Natural killer cell (primary cell): Measurements from ENCODE around the gene RNF151. TPM values are rescaled to one million over a fixed set of nuclear protein-coding genes. Genes with fewer than 3 reads are reported as not detected.

ENCODE experiments used
- ATAC-seq, 3 donors: fragments of 150-1000 bp in 2 of 3; fragments of 200-7000 bp in 1 of 3; cut with Tn5 transposase; 1 replicate in 1 of 3; 2 replicates in 2 of 3; pipeline ENCODE4 v1.10.0; 2021; ENCODE audit warnings: mild to moderate bottlenecking in 2 of 3, moderate library complexity in 2 of 3
- DNase-seq, 2 donors: peaks; one replicate each; pipeline versions ENCODE4 v3.0.0 to v3.0.0-alpha.2; 2013 to 2021; ENCODE audit warnings: mixed read lengths in 1 of 2
- H3K27ac ChIP-seq: one replicate; pipeline ENCODE4 v1.5.1; 2013; ENCODE audit warnings: mild to moderate bottlenecking, low read length
- H3K27me3 ChIP-seq: one replicate; pipeline ENCODE4 v1.6.1; 2013; ENCODE audit warnings: low read length; ENCODE audit not compliant: control insufficient read depth, insufficient read depth
- H3K36me3 ChIP-seq: one replicate; pipeline ENCODE4 v1.6.1; 2013; ENCODE audit warnings: low read length; ENCODE audit not compliant: control insufficient read depth, insufficient read depth
- H3K4me1 ChIP-seq: one replicate; pipeline ENCODE4 v1.6.1; 2013; ENCODE audit warnings: low read length; ENCODE audit not compliant: control insufficient read depth, insufficient read depth
- H3K4me3 ChIP-seq: one replicate; pipeline ENCODE4 v1.5.1; 2013; ENCODE audit warnings: low read length
- H3K9me3 ChIP-seq: one replicate; pipeline ENCODE4 v1.6.1; 2013; ENCODE audit warnings: low read length; ENCODE audit not compliant: control insufficient read depth, insufficient read depth
- H3K27ac Mint-ChIP-seq, 2 donors: one replicate each; pipeline ENCODE4 v1.8.0; 2022; ENCODE audit warnings: mild to moderate bottlenecking in 2 of 2, mixed read lengths in 2 of 2, moderate library complexity in 1 of 2
- H3K27me3 Mint-ChIP-seq, 2 donors: one replicate each; pipeline ENCODE4 v1.8.0; 2022; ENCODE audit warnings: low read depth in 2 of 2, mixed read lengths in 2 of 2
- H3K36me3 Mint-ChIP-seq: one replicate; pipeline ENCODE4 v1.8.0; 2022; ENCODE audit warnings: mixed read lengths
- H3K4me1 Mint-ChIP-seq, 2 donors: one replicate each; pipeline ENCODE4 v1.8.0; 2022; ENCODE audit warnings: mixed read lengths in 2 of 2
- H3K4me3 Mint-ChIP-seq: one replicate; pipeline ENCODE4 v1.8.0; 2022; ENCODE audit warnings: mild to moderate bottlenecking, moderate library complexity, mixed read lengths
- H3K9me3 Mint-ChIP-seq, 2 donors: one replicate each; pipeline ENCODE4 v1.8.0; 2022; ENCODE audit warnings: mixed read lengths in 2 of 2
- CTCF ChIP-seq: fragments of 200-600 bp; IDR thresholded peaks from one replicate; pipeline ENCODE4 v1.8.0; 2022; ENCODE audit warnings: antibody characterized with exemption
- WGBS: methylation state at CpG from one replicate; pipeline ENCODE4 v1.1.7; 2013; ENCODE audit warnings: missing lambda C conversion rate; ENCODE audit not compliant: insufficient coverage; 5-methylcytosine and 5-hydroxymethylcytosine counted together
- intact Hi-C: fragments of 100-400 bp; cut with micrococcal nuclease; formaldehyde crosslinking; loops from one replicate; pipeline ENCODE4 v1.14.2; 2022
- total RNA-seq, 4 donors: library from RNA; stranded (reverse); fragments of 120-200 nt in 1 of 4; gene quantifications; one replicate each; pipeline versions ENCODE4 v1.2.3 to v1.2.4, GENCODE V29; 2013 to 2022

RNF151 gene
- total RNA-seq, 3 donors from 2014 or later (not counting 1 experiment from before 2014, with no cell fraction given), result not detected

- no peaks in the 10 kb centered on the region for H3K9me3 Mint-ChIP-seq
- no peaks in the 10 kb centered on the region for H3K36me3 Mint-ChIP-seq
- intact Hi-C loops, result loop anchor here (1.0 kb wide), 1 partner anchor 8 kb away; the partner anchor contains the start of gene RPS2
- Histone ChIP-seq H3K4me3 (peak within 1 kb of the TSS; percentile 62), H3K4me1 (peaks cover 27% of the 10 kb centered on the region), H3K27ac (peak within 1 kb of the TSS; percentile 97), H3K9me3 (no peaks in the 10 kb centered on the region), H3K36me3 (peaks cover 27% of the 10 kb centered on the region), H3K27me3 (no peaks in the 10 kb centered on the region)
- peaks cover 18 to 23% of the 10 kb centered on the region in 2 donors for H3K4me1 Mint-ChIP-seq
- peak within 1 kb of the TSS; percentile 97 to 98 for H3K27ac Mint-ChIP-seq
- DNase-seq, result peak; percentile 98 to 99
- no peak for TF ChIP-seq CTCF
- ATAC-seq, result peak; percentile 96 to 98 (median 97)
- WGBS, result under 1% methylated on average over 78 of the region's 78 CpGs
- H3K27me3 Mint-ChIP-seq, result no peaks in the 10 kb centered on the region
- H3K4me3 Mint-ChIP-seq, result peak within 1 kb of the TSS; percentile 98
Measured at GRCh38 chr16:1971796-1972489, 5.3 kb downstream of the RNF151 start, which contains the start of gene TBL3. Gene TBL3, plus strand, starts transcription at chr16:1972053. Its CDS starts 112 bp downstream, at chr16:1972165.

- intact Hi-C loops, result loop anchor here (1.0 kb wide), 1 partner anchor 8 kb away; the partner anchor contains the start of gene RPS2
- Histone ChIP-seq H3K4me1 (peaks cover 27% of the 10 kb centered on the region), H3K9me3 (no peaks in the 10 kb centered on the region), H3K27ac (peak overlapping the region; percentile 97), H3K4me3 (peak overlapping the region; percentile 62), H3K27me3 (no peaks in the 10 kb centered on the region), H3K36me3 (peaks cover 30% of the 10 kb centered on the region)
- DNase-seq, result no peak
- no peak for ATAC-seq
- H3K27me3 Mint-ChIP-seq, result no peaks in the 10 kb centered on the region
- H3K36me3 Mint-ChIP-seq, result no peaks in the 10 kb centered on the region
- H3K4me1 Mint-ChIP-seq, result peaks cover 18 to 23% of the 10 kb centered on the region in 2 donors
- WGBS, result 5% methylated on average over 22 of the region's 22 CpGs
- H3K9me3 Mint-ChIP-seq, result no peaks in the 10 kb centered on the region
- H3K4me3 Mint-ChIP-seq, result peak overlapping the region; percentile 98
- no peak for TF ChIP-seq CTCF
- peak overlapping the region; percentile 97 to 98 for H3K27ac Mint-ChIP-seq
Measured at GRCh38 chr16:1972490-1972877, 5.8 kb downstream of the RNF151 start.

GRCh38 chr16:1973461-1974156 is 7.0 kb downstream of the RNF151 start:
- intact Hi-C loops, result no loop called here
- TF ChIP-seq CTCF, result no peak
- H3K4me1 Mint-ChIP-seq, result peaks cover 18 to 23% of the 10 kb centered on the region in 2 donors
- Histone ChIP-seq H3K27me3 (no peaks in the 10 kb centered on the region), H3K27ac (no peak overlapping the region), H3K9me3 (no peaks in the 10 kb centered on the region), H3K36me3 (peaks cover 40% of the 10 kb centered on the region), H3K4me1 (peaks cover 27% of the 10 kb centered on the region), H3K4me3 (no peak overlapping the region)
- H3K27ac Mint-ChIP-seq, result no peak overlapping the region
- H3K9me3 Mint-ChIP-seq, result no peaks in the 10 kb centered on the region
- ATAC-seq, result no peak
- DNase-seq, result no peak
- 95% methylated on average over 16 of the region's 16 CpGs for WGBS
- no peaks in the 10 kb centered on the region for H3K36me3 Mint-ChIP-seq
- no peaks in the 10 kb centered on the region for H3K27me3 Mint-ChIP-seq
- no peak overlapping the region for H3K4me3 Mint-ChIP-seq
